Esophagus squamous epithelium (tissue), 4 donors: ENCODE data around the gene SIX2.

Experiments used
- POLR2A ChIP-seq, 4 donors: fragments of 450-650 bp; IDR thresholded peaks; one replicate each; pipeline ENCODE4 v1.6.1; 2017; ENCODE audit warnings: antibody characterized with exemption in 4 of 4, mild to moderate bottlenecking in 4 of 4, moderate library complexity in 3 of 4
- TF ChIP-seq, protein P1 (sequence below), 6 experiments: fragments of 450-650 bp in 4 of 6; fragments of 200-600 bp in 2 of 6; sonication (generic) in 2 of 6; IDR thresholded peaks; one replicate each; pipeline ENCODE4 v1.5.1; 2016 to 2019; ENCODE audit warnings: antibody characterized with exemption in 6 of 6, mild to moderate bottlenecking in 4 of 6, moderate library complexity in 4 of 6

DNA sequence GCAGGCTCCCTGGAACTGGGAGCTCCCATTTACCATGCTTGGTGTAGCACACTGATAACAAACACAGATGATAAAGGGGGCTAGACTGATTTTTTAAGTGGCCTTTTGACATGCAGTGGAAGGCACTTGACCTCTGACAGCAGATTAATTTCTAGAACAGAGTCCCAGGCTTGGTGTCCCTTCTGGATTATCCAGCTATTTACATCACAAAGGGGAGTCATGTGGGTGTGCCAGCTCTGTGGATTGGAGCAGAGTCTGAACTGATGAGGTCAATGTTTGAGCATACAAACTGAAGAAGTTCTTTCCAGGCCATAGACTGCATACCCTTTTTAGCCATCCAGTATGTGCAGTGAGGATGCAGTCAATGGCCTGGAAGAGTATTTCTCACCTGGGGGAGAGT lies 31.5 kb upstream of the SIX2 start:
- TF ChIP-seq, protein P1, sequence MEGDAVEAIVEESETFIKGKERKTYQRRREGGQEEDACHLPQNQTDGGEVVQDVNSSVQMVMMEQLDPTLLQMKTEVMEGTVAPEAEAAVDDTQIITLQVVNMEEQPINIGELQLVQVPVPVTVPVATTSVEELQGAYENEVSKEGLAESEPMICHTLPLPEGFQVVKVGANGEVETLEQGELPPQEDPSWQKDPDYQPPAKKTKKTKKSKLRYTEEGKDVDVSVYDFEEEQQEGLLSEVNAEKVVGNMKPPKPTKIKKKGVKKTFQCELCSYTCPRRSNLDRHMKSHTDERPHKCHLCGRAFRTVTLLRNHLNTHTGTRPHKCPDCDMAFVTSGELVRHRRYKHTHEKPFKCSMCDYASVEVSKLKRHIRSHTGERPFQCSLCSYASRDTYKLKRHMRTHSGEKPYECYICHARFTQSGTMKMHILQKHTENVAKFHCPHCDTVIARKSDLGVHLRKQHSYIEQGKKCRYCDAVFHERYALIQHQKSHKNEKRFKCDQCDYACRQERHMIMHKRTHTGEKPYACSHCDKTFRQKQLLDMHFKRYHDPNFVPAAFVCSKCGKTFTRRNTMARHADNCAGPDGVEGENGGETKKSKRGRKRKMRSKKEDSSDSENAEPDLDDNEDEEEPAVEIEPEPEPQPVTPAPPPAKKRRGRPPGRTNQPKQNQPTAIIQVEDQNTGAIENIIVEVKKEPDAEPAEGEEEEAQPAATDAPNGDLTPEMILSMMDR (IDR thresholded peaks at IDR 0.05) = no peak
- no peak for TF ChIP-seq POLR2A (IDR thresholded peaks at IDR 0.05)
